T-helper 2 cell treated with Interferon-gamma antibody and Interleukin-4, amounts not matched to agents 5 μg/mL and 100 μg/mL, for 36 hours (primary cell): Measurements from ENCODE around the gene MAPKAPK3.

ENCODE experiments used
- DNase-seq: peaks from one replicate; pipeline ENCODE4 v3.0.0; 2021; ENCODE audit warnings: low spot score
- H3K27ac Mint-ChIP-seq: one replicate; pipeline ENCODE4 v1.8.0; 2021; ENCODE audit warnings: mild to moderate bottlenecking, mixed read lengths
- H3K27me3 Mint-ChIP-seq: one replicate; pipeline ENCODE4 v1.8.0; 2021; ENCODE audit warnings: low read depth, mixed read lengths
- H3K36me3 Mint-ChIP-seq: one replicate; pipeline ENCODE4 v1.8.0; 2021; ENCODE audit warnings: low read depth, mixed read lengths
- H3K4me1 Mint-ChIP-seq: one replicate; pipeline ENCODE4 v1.8.0; 2021; ENCODE audit warnings: low read depth, mixed read lengths
- H3K4me3 Mint-ChIP-seq: one replicate; pipeline ENCODE4 v1.8.0; 2022; ENCODE audit warnings: mild to moderate bottlenecking, moderate library complexity, mixed read lengths
- H3K9me3 Mint-ChIP-seq: one replicate; pipeline ENCODE4 v1.8.0; 2021; ENCODE audit warnings: mixed read lengths

MAPKAPK3 gene

GRCh38 chr3:50635066-50635465 lies 18.1 kb downstream of the MAPKAPK3 start:
- DNase-seq: no peak
- no peak overlapping the region for H3K4me3 Mint-ChIP-seq
- H3K9me3 Mint-ChIP-seq: no peaks in the 10 kb centered on the region
- H3K36me3 Mint-ChIP-seq: peaks cover 49% of the 10 kb centered on the region
- H3K27me3 Mint-ChIP-seq: no peaks in the 10 kb centered on the region
- peaks cover 68% of the 10 kb centered on the region for H3K4me1 Mint-ChIP-seq
- H3K27ac Mint-ChIP-seq: no peak overlapping the region

- Mint-ChIP-seq H3K4me3 (no peak overlapping the region), H3K36me3 (peaks cover 47% of the 10 kb centered on the region), H3K27ac (peak overlapping the region; percentile 61), H3K9me3 (no peaks in the 10 kb centered on the region), H3K4me1 (peaks cover 51% of the 10 kb centered on the region), H3K27me3 (no peaks in the 10 kb centered on the region)
- no peak for DNase-seq
These were observed 20.1 kb downstream of the MAPKAPK3 start for GRCh38 chr3:50637011-50637410.

GRCh38 chr3:50637945-50638344 lies 21.0 kb downstream of the MAPKAPK3 start:
- H3K27me3 Mint-ChIP-seq: no peaks in the 10 kb centered on the region
- peak overlapping the region; percentile 77 for H3K27ac Mint-ChIP-seq
- H3K36me3 Mint-ChIP-seq: peaks cover 47% of the 10 kb centered on the region
- no peak overlapping the region for H3K4me3 Mint-ChIP-seq
- H3K9me3 Mint-ChIP-seq: no peaks in the 10 kb centered on the region
- DNase-seq: no peak
- peaks cover 42% of the 10 kb centered on the region for H3K4me1 Mint-ChIP-seq

GRCh38 chr3:50639055-50639494 lies 22.1 kb downstream of the MAPKAPK3 start:
- Mint-ChIP-seq H3K4me1 (peaks cover 30% of the 10 kb centered on the region), H3K27ac (no peak overlapping the region), H3K36me3 (peaks cover 46% of the 10 kb centered on the region), H3K9me3 (no peaks in the 10 kb centered on the region), H3K4me3 (no peak overlapping the region), H3K27me3 (no peaks in the 10 kb centered on the region)
- no peak for DNase-seq

- H3K9me3 Mint-ChIP-seq: no peaks in the 10 kb centered on the region
- H3K27me3 Mint-ChIP-seq: no peaks in the 10 kb centered on the region
- DNase-seq: no peak
- no peak overlapping the region for H3K27ac Mint-ChIP-seq
- H3K4me3 Mint-ChIP-seq: no peak overlapping the region
- H3K36me3 Mint-ChIP-seq: peaks cover 47% of the 10 kb centered on the region
- H3K4me1 Mint-ChIP-seq: peaks cover 14% of the 10 kb centered on the region
These were observed 25.4 kb downstream of the MAPKAPK3 start for GRCh38 chr3:50642382-50642781.

GRCh38 chr3:50644561-50644960 lies 27.6 kb downstream of the MAPKAPK3 start:
- no peak for DNase-seq
- H3K36me3 Mint-ChIP-seq: peaks cover 52% of the 10 kb centered on the region
- no peak overlapping the region for H3K4me3 Mint-ChIP-seq
- no peak overlapping the region for H3K27ac Mint-ChIP-seq
- H3K27me3 Mint-ChIP-seq: no peaks in the 10 kb centered on the region
- H3K9me3 Mint-ChIP-seq: no peaks in the 10 kb centered on the region
- peaks cover 2% of the 10 kb centered on the region for H3K4me1 Mint-ChIP-seq

GRCh38 chr3:50645378-50645777 lies 28.4 kb downstream of the MAPKAPK3 start:
- Mint-ChIP-seq H3K4me3 (no peak overlapping the region), H3K4me1 (peaks cover 2% of the 10 kb centered on the region), H3K36me3 (peaks cover 54% of the 10 kb centered on the region), H3K27me3 (no peaks in the 10 kb centered on the region), H3K27ac (no peak overlapping the region), H3K9me3 (no peaks in the 10 kb centered on the region)
- DNase-seq: no peak

- no peak for DNase-seq
- H3K27ac Mint-ChIP-seq: no peak overlapping the region
- H3K36me3 Mint-ChIP-seq: peaks cover 40% of the 10 kb centered on the region
- H3K9me3 Mint-ChIP-seq: no peaks in the 10 kb centered on the region
- no peak overlapping the region for H3K4me3 Mint-ChIP-seq
- peaks cover 4% of the 10 kb centered on the region for H3K4me1 Mint-ChIP-seq
- H3K27me3 Mint-ChIP-seq: no peaks in the 10 kb centered on the region
These were observed 31.4 kb downstream of the MAPKAPK3 start for GRCh38 chr3:50648313-50648712.

GRCh38 chr3:50648944-50649343 lies 32.0 kb downstream of the MAPKAPK3 start:
- Mint-ChIP-seq H3K4me1 (peaks cover 4% of the 10 kb centered on the region), H3K27ac (no peak overlapping the region), H3K4me3 (no peak overlapping the region), H3K9me3 (no peaks in the 10 kb centered on the region), H3K36me3 (peaks cover 35% of the 10 kb centered on the region), H3K27me3 (no peaks in the 10 kb centered on the region)
- no peak for DNase-seq

GRCh38 chr3:50649451-50649931 lies 32.5 kb downstream of the MAPKAPK3 start:
- peaks cover 4% of the 10 kb centered on the region for H3K4me1 Mint-ChIP-seq
- H3K27ac Mint-ChIP-seq: peak overlapping the region; percentile 20
- no peaks in the 10 kb centered on the region for H3K9me3 Mint-ChIP-seq
- H3K27me3 Mint-ChIP-seq: no peaks in the 10 kb centered on the region
- DNase-seq: no peak
- H3K36me3 Mint-ChIP-seq: peaks cover 30% of the 10 kb centered on the region
- H3K4me3 Mint-ChIP-seq: no peak overlapping the region

- Mint-ChIP-seq H3K27me3 (no peaks in the 10 kb centered on the region), H3K4me1 (peaks cover 9% of the 10 kb centered on the region), H3K4me3 (no peak overlapping the region), H3K27ac (no peak overlapping the region), H3K9me3 (no peaks in the 10 kb centered on the region), H3K36me3 (peaks cover 26% of the 10 kb centered on the region)
- no peak for DNase-seq
These were observed 33.1 kb downstream of the MAPKAPK3 start for GRCh38 chr3:50650018-50650417.

GRCh38 chr3:50651445-50651844 lies 34.5 kb downstream of the MAPKAPK3 start:
- Mint-ChIP-seq H3K27ac (peak overlapping the region; percentile 38), H3K36me3 (peaks cover 21% of the 10 kb centered on the region), H3K4me1 (peaks cover 9% of the 10 kb centered on the region), H3K9me3 (no peaks in the 10 kb centered on the region), H3K4me3 (no peak overlapping the region), H3K27me3 (no peaks in the 10 kb centered on the region)
- DNase-seq: no peak

- H3K27ac Mint-ChIP-seq: peak overlapping the region; percentile 11
- no peaks in the 10 kb centered on the region for H3K27me3 Mint-ChIP-seq
- H3K4me1 Mint-ChIP-seq: peaks cover 9% of the 10 kb centered on the region
- peaks cover 21% of the 10 kb centered on the region for H3K36me3 Mint-ChIP-seq
- H3K9me3 Mint-ChIP-seq: no peaks in the 10 kb centered on the region
- no peak for DNase-seq
- H3K4me3 Mint-ChIP-seq: no peak overlapping the region
These were observed 35.1 kb downstream of the MAPKAPK3 start for GRCh38 chr3:50651920-50652529.

- H3K27ac Mint-ChIP-seq: no peak overlapping the region
- no peaks in the 10 kb centered on the region for H3K27me3 Mint-ChIP-seq
- H3K9me3 Mint-ChIP-seq: no peaks in the 10 kb centered on the region
- H3K36me3 Mint-ChIP-seq: peaks cover 16% of the 10 kb centered on the region
- H3K4me3 Mint-ChIP-seq: no peak overlapping the region
- peaks cover 9% of the 10 kb centered on the region for H3K4me1 Mint-ChIP-seq
- peak; percentile 36 for DNase-seq
These were observed 35.8 kb downstream of the MAPKAPK3 start for GRCh38 chr3:50652709-50653108.
